Articular chondrocyte of knee joint (primary cell): ENCODE data around the gene ZNF646. TPM values are rescaled to one million over a fixed set of nuclear protein-coding genes. Genes with fewer than 3 reads are reported as not detected.

Experiments used
- total RNA-seq: library from RNA; depleted of rRNA; stranded (reverse); fragments of >200 nt; gene quantifications from 2 replicates; pipeline ENCODE4 v1.2.3, GENCODE V29; 2012

The ZNF646 gene
- 12.4 and 13.2 TPM in 2 replicates for total RNA-seq

GRCh38 chr16:31073970-31074813 is at the start of gene ZNF646, which contains the start of gene ZNF668:
ZNF646 (plus strand) TSS chr16:31074422; CDS start chr16:31076325, 1,903 bp downstream.
ZNF668 (minus strand) TSS chr16:31074240; CDS start chr16:31064459, 9,781 bp downstream.

GRCh38 chr16:31032736-31033708 is 41.2 kb upstream of the ZNF646 start, which contains the start of gene STX4:
STX4 (plus strand) TSS chr16:31033558; CDS start chr16:31033806, 248 bp downstream.

GRCh38 chr16:31088459-31089183 is 14.4 kb downstream of the ZNF646 start, which contains the start of gene PRSS53:
PRSS53 (minus strand) TSS chr16:31088943; CDS start chr16:31088809, 134 bp downstream.

GRCh38 chr16:31094424-31095120 is 20.4 kb downstream of the ZNF646 start, which contains the start of gene VKORC1:
VKORC1 (minus strand) TSS chr16:31094797; CDS start chr16:31094729, 68 bp downstream.

GRCh38 chr16:31108035-31108793 is 34.0 kb downstream of the ZNF646 start, which contains the start of gene BCKDK:
BCKDK (plus strand) TSS chr16:31108386; CDS start chr16:31109224, 838 bp downstream.

GRCh38 chr16:31117384-31118222 is 43.4 kb downstream of the ZNF646 start, which contains the start of gene KAT8:
KAT8 (plus strand) TSS chr16:31117664; CDS start chr16:31117682, 18 bp downstream.

Other genes starting within 250 kb of the ZNF646 start
- gene BCL7C, start 180.3 kb upstream of the ZNF646 start, total RNA-seq, result 34.6 and 38.0 TPM in 2 replicates
- gene CTF1, start 177.8 kb upstream of the ZNF646 start, total RNA-seq, result 2.4 and 2.6 TPM in 2 replicates
- 11.5 and 12.0 TPM in 2 replicates for gene FBXL19, start 150.8 kb upstream of the ZNF646 start, total RNA-seq
- 34.4 and 37.7 TPM in 2 replicates for gene ORAI3, start 125.4 kb upstream of the ZNF646 start, total RNA-seq
- gene SETD1A, start 116.7 kb upstream of the ZNF646 start, total RNA-seq, result 2.5 and 4.0 TPM in 2 replicates
- 42.6 and 51.9 TPM in 2 replicates for gene HSD3B7, start 89.2 kb upstream of the ZNF646 start, total RNA-seq
- 1.4 and 2.1 TPM in 2 replicates for gene STX1B, start 63.8 kb upstream of the ZNF646 start, total RNA-seq
- gene STX4, start 40.9 kb upstream of the ZNF646 start, total RNA-seq, result 21.7 and 26.1 TPM in 2 replicates
- gene ZNF668, start 182 bp upstream of the ZNF646 start, total RNA-seq, result 7.8 and 10.9 TPM in 2 replicates
- gene PRSS53, start 14.5 kb downstream of the ZNF646 start, total RNA-seq, result 1.9 and 3.7 TPM in 2 replicates
- 149 and 200 TPM in 2 replicates for gene VKORC1, start 20.4 kb downstream of the ZNF646 start, total RNA-seq
- gene BCKDK, start 34.0 kb downstream of the ZNF646 start, total RNA-seq, result 32.0 and 32.5 TPM in 2 replicates
- 26.2 and 27.0 TPM in 2 replicates for gene KAT8, start 43.2 kb downstream of the ZNF646 start, total RNA-seq
- not detected in 2 replicates for gene PRSS8, start 61.3 kb downstream of the ZNF646 start, total RNA-seq
- 0.22 and 0.91 TPM in 2 replicates for gene PRSS36, start 75.6 kb downstream of the ZNF646 start, total RNA-seq
- gene FUS, start 105.7 kb downstream of the ZNF646 start, total RNA-seq, result 39.7 and 45.1 TPM in 2 replicates
- gene PYCARD, start 128.3 kb downstream of the ZNF646 start, total RNA-seq, result 42.3 and 43.9 TPM in 2 replicates
- not detected in 2 replicates for gene TRIM72, start 139.7 kb downstream of the ZNF646 start, total RNA-seq
- gene PYDC1, start 142.7 kb downstream of the ZNF646 start, total RNA-seq, result not detected in 2 replicates
- not detected in 2 replicates for gene ITGAM, start 185.6 kb downstream of the ZNF646 start, total RNA-seq